ENCODE measurements around the gene BRPF1. TPM values are rescaled to one million over a fixed set of nuclear protein-coding genes. Genes with fewer than 3 reads are reported as not detected.
A peak's percentile ranks its signal among the peaks of the same experiment; 100 is the strongest.

BRPF1 gene
- polyA plus RNA-seq, 4 donors = 17.9 to 23.9 (median 20.9) TPM

DNA sequence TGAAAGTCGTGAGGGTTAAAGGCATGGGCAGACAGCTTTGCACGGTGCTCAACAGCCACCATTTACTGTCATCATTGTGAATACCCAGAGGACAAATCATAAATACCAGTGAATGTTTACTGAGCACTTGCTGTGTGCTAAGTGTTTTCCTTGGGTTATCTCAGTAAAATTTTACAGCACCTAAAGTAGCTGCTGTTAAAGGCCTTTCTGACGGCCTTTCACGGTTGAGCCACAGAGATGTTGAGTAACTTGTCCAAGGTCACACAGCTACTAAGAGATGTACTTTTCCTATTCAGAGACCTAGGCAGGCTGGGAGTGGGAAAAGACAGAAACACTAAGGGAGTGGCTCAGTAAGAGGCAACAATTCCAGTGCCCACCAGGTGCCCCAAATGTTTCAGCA lies 28.3 kb upstream of the BRPF1 start:
- no peak for DNase-seq (ENCODE audit: low read depth in 4 of 4, low spot score in 2 of 4)

DNA sequence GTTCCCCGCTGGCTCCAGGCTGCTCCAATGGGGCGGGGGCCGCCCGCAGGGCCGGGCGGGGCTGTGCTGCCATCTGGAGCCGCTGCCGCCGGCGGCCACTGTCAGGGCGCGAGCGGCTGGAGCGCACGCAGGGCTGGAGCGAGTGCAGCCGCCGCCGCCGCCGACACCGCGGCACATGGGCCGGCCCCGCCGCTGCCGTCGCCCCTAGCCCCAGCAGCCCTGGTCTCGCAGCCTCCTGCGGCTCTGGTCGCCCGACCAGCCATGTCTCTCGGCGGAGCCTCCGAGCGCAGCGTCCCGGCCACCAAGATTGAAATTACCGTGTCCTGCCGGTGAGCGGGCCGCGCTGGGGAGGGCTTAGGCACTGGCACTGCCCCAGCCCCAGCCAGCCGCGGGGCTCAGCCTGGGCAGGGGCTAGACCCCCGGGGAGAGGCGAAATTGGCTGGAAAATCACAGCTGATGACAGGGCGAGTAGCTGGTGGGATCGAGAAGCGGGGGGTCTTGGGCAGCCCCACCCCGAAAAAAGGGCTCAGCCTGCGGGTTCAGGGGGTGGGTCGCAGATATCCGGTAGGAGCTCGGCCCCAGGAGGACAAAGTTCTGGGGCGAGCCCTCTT lies 27.7 kb upstream of the BRPF1 start, which contains the start of gene CPNE9:
TSS of gene CPNE9 (plus strand) at position 98 of the 611 bp plus-strand sequence. CDS start at position 262, 164 bp downstream.
- DNase-seq (ENCODE audit: low read depth in 4 of 4, low spot score in 2 of 4) = no peak

DNA sequence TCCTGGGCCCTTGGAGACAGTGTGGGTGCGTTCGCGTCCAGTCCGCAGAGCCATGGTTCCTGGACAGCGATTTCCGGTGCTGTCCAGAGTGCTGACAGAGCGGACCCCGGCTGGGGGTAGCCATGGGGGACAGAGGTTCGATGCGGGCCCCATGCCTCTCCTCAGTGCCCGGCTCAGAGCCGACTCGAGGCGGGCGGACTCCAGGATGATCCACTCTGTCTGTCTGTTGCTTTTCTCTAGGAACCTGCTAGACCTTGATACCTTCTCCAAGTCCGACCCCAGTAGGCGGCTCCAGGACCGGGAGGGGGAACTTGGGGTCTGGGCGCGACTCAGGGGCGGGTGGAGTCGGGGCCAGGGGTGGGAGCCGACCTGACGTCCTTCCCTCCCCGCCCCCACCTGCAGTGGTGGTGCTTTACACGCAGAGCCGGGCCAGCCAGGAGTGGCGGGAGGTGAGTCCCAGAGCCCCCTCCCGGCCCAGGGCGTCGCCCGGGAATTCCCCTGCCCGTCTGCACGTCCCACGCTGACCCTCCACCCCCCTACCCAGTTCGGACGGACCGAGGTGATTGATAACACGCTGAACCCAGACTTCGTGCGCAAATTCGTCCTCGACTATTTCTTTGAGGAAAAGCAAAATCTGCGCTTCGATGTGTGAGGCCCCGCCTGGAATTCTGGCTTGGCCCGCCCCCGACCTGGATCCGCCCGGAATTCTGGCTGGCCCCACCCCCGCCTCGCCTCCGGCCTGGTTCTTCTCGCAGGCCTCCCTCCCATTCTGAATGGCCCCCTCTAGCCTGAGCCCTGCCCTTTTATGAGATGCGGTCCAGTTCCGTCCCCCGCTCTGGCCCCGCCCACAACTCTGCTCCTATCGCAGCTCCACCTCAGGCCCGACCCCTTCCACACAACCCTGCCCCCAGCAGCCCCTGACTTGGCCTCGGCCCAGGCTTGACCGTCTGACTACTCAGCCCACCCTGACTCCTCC lies 26.9 kb upstream of the BRPF1 start:
- DNase-seq (ENCODE audit: low read depth in 4 of 4, low spot score in 2 of 4) = peak in 1 of 4 donors; percentile 22

DNA sequence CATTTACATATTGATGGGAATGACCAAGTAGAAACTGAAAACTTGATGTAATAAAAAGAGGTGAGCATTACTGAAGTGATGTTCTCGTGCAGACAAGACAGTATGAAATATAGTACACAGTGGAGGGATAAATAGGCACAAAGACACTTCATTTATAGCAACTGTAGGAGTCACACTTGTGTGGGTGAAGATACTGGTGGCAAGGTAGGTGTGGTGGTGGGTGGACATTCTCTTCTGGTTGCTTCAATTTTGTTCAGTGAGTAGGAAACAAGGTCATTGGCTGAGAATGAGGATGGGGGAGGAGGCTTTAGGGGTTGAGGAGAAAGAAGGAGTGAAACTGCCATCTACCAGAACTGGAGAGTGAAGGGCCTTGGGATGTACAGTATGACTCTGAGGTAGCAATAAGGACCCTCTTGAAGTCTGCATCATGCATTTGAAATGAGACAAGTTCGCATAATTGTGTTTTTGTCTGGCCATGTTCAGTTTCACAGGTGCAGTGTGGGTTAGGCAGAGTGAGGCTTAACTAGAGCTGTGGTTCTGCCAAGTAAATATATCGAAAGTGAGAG lies 21.3 kb upstream of the BRPF1 start:
- DNase-seq (ENCODE audit: low read depth in 4 of 4, low spot score in 2 of 4) = no peak

DNA sequence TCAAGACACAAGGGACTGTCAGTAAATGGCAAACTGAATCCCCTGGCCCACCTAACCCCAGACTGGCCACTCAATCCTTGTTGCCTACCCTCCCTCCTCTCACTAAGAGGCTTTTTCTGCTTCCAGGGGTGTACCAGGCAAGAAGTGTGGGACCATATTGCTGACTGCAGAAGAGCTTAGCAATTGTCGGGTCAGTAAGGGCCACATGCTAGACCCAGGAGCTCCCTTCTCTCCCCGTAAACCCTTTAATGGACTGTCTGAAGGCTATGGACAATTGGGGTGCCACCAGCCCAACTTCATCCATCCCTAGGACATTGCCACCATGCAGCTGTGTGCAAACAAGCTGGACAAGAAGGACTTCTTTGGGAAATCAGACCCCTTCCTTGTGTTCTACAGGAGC lies 19.1 kb upstream of the BRPF1 start:
- DNase-seq (ENCODE audit: low read depth in 4 of 4, low spot score in 2 of 4) = no peak

DNA sequence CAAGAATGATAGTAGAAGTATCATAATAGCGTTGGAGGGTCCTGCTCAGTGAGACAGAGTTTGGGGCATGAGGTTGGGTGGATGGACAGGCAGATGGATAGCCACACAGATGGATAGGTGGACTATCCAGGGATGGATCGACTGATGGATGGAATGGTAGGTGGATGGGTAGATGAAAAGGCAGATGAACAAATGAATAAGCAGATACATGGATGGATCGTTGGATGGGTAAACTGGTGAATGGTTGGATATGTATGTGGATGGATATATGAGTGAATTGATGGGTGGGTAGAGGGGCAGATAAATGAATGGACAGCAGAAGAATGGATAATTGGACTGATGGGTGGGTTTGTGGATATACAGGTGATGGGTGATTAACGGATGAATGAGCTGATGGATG lies 18.4 kb upstream of the BRPF1 start:
- no peak for DNase-seq (ENCODE audit: low read depth in 4 of 4, low spot score in 2 of 4)

DNA sequence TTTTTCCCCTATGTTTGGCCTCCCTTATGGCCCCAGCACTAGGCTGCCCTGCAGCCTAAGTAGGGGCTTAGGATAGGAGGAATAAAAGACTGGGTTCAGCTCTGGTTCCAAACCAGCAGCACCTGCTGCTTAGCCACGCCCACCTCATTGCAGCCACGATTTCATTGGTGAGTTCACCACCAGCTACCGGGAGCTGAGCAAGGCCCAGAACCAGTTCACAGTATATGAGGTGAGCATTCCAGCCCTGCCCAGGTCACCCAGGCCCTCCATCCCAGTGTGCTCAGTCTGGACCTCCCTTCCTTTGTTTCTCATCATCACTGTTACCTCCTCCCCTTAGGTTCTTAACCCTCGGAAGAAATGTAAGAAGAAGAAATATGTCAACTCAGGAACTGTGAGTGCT lies 16.4 kb upstream of the BRPF1 start:
- no peak for DNase-seq (ENCODE audit: low read depth in 4 of 4, low spot score in 2 of 4)

DNA sequence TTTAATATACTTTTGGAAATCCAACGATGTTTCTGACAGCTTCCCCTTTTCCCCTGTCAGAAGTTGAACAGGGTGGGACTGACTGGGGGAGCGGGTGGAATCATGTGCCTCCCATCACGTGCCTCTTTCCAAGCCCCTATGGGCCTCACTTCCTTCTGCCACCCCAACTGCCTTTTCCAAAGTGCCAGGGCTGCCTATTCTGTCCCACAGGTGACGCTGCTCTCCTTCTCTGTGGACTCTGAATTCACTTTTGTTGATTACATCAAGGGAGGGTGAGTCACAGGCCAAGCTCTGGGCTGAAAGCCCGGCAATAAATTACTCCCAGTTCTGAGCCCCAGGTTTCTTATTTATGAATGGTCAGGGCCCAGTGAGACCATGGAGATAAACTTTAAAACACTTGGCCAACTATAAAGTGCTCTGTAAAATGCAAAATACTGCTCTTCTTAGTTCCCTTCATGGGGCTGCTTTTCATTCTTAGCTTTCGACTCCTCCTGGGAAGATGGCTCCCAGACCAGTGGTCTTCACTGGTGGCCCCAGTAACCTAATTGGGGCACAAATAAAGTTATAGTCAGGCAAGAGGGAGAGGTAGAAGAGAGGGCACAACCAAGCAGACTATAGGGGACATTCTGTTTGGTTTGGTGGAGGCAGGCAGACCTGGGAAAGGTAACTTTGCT lies 15.6 kb upstream of the BRPF1 start:
- no peak for DNase-seq (ENCODE audit: low read depth in 4 of 4, low spot score in 2 of 4)

DNA sequence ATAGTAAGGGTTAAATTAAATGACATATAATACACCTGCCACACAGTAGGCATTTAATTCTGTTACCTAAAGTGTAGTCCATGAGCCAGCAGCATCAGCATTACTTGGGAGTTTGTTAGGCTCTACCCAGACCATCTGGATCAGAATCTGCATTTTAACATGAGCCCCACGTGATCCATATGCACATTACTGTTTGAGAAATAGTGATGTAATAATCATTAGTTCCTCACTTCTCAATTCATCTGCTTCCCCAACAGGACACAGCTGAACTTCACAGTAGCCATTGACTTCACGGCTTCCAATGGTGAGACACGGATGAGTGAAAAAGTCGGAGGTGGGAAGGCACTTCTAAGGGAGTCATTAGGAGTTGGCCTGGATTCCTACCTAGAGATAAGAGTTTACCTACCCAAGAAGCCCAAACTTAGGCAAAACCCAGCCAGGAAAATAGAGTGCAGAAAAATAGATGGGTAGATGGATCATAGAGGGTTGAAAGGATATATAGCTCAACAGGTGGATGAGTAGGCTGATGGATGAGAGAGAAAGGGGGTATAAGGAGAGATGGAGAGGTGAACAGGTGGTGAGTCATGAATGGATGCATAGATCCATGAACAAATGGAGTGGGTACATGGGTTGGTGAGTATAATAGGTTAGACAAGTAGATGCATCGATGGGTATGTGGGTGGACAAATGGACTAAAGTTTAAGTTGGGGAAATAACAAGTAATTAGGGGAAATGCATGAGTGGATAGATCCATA lies 14.6 kb upstream of the BRPF1 start:
- DNase-seq (ENCODE audit: low read depth in 4 of 4, low spot score in 2 of 4) = no peak

DNA sequence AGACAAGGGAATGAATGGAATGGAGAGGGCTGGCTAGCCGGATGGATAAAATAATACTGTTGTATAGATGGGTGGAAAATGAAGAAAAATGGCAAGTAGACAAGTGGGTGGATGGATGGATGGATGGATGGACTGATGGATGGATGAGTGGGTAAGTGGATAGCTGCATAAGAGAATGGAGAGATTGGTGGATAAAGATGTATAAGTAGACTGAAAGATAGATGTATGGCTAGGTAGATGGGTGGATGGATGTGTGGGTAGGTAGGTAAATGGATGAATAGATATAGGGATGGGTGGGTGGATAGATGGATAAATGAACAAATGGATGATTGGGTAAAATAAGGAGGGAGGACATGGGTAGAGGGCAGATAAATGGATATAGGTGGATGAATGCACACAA lies 14.0 kb upstream of the BRPF1 start:
- DNase-seq (ENCODE audit: low read depth in 4 of 4, low spot score in 2 of 4) = no peak

DNA sequence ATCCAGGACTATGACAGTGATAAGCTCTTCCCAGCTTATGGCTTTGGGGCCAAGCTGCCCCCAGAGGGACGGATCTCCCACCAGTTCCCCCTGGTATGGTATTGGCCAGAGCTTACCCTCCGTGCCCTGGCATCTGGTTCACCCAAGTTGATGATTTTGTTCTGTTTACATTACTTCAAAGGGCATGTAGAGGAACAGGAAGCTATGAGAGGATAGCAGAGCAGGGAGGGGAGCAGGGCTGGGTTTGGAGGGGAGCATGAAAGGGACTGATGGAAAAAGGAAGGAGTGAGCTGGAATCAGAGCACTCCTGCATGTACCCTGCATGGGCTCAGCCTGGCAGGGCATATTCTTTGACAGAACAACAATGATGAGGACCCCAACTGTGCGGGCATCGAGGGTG lies 13.4 kb upstream of the BRPF1 start:
- no peak for DNase-seq (ENCODE audit: low read depth in 4 of 4, low spot score in 2 of 4)

DNA sequence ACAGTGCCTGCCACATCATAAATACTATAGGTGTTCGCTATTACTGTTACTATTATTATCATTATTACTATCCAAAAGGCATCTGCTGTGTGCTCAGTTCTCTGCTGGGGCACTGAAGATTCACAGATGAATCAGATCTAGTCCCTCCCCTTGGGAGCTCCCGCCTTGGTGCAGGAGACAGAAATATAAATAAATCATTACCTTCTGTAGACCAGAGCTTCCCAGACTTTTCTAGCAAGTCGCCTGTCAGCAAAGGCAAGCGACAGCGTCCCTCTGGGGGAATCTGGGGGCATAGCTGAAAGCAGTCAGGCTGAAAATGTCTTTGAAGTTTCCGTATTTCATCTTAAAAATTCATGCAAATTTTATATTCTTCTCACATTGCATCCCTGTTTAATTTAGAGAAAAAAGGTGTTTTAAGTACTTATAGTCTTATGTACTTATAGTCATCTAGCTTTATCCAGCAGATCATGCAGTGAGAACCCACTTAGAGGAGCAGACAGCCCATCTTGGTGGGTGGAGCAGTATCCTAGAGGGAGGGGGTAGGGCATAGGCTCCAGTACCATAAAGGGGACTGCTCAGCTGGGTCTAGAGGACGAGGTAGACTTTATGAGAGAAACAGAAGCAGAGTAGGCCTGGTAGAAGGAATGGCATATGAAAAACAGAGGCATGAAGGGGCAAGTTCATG lies 10.4 kb upstream of the BRPF1 start:
- DNase-seq (ENCODE audit: low read depth in 4 of 4, low spot score in 2 of 4) = no peak

DNA sequence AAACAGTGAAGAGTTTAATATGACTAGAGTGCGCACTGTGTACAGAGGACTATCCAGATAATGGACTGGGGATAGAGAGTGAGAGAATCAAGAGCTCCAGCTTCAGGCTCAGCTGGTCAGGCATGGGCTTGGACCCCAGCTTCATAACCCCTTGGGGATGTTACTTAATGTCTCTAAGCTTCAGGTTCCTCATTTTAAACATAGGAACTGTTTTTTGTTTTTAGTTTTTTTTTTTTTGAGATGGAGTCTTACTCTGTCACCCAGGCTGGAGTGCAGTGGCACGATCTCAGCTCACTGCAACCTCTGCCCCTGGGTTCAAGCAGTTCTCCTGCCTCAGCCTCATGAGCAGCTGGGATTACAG lies 9.9 kb upstream of the BRPF1 start:
- DNase-seq (ENCODE audit: low read depth in 4 of 4, low spot score in 2 of 4) = no peak

DNA sequence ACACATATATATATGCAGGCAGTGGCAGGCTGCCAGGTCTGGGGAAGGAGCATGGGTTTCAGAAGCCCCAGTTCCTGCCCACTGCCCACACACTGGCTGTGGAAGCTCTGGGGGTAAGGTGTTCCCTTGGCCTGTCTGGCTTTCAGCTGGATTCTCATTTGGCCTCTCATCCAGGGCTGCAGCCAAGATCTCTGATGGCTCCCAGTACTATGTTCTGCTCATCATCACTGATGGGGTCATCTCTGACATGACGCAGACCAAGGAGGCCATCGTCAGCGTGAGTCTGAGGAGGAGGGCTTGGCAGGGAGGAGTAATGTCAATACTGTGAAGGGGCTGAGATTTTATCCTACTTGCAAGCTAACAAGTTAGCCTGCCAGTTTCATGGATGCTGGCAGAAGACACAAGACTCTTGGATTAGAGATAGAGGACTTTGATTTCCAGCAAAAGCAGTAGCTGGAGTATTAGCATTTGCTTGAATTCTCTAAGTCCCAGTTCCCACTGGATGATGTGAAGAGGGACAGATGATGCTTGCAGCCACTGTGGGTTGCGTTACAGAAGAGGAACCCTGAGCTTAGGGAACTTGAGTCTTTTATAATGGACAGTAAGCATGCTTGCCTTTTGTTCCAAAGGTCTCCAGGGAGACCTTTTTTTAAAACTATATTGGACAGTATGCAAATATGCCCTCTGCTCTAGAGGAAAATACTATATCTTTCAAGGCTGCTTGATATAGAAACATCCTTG lies 5.6 kb upstream of the BRPF1 start:
- DNase-seq (ENCODE audit: low read depth in 4 of 4, low spot score in 2 of 4) = no peak

DNA sequence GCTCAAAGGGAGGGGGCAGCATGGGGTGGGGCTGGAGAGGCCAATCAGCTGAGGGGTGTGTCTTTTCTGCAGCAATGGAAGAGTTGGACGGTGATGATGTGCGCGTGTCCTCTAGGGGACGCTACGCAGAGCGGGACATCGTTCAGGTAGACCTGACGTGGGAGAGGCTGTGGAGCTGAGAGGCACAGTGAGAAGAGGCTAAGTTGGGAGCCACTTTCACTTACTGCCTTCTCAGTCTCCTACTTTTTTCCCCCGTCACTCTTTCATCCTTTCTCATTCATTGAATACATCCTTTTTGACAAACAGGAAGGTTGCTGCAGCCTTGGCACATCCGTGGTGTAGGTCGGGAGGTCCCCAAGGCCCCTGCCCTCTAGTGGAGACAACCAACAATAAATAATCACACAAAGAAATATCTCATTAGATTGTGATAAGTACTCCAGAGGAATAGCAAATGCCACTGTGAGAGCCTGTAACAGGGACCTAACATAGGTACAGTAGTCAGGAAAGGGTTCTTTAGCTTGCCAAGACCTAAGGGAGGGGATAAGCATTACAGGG lies 4.4 kb upstream of the BRPF1 start:
- DNase-seq (ENCODE audit: low read depth in 4 of 4, low spot score in 2 of 4) = no peak

DNA sequence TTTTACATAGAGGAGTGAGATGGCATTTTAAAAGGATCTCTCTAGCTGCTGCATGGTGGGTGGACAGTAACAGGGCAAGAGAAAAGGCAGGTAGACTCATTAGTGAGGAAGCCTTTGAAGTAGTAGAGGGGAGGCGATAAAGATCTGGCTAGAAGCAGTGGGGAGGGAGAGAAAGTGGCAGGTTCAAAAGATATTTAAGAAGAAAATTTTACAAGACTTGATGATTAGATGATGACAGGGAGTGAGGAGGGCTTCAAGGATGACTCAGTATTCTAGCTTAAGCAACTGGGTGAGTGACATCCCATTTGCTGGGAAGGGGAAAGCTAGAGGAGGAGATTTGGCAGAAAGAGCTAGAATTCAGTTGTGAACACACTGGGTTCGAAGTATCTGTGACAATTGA lies 3.8 kb upstream of the BRPF1 start:
- no peak for DNase-seq (ENCODE audit: low read depth in 4 of 4, low spot score in 2 of 4)

DNA sequence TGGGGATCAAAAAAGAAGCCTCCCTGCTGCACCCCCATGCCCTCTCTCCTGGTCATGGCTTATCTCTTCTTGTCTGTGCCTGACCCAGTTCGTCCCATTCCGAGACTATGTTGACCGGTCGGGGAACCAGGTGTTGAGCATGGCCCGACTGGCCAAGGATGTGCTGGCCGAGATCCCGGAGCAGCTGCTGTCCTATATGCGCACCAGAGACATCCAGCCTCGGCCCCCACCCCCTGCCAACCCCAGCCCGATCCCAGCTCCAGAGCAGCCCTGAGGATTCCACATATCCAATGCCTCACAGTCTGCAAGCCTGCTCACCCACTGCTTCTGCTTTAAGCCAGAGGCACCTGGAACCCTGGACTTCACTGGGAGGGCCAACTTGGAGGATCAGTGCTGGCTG lies 2.1 kb upstream of the BRPF1 start:
- no peak for DNase-seq (ENCODE audit: low read depth in 4 of 4, low spot score in 2 of 4)

DNA sequence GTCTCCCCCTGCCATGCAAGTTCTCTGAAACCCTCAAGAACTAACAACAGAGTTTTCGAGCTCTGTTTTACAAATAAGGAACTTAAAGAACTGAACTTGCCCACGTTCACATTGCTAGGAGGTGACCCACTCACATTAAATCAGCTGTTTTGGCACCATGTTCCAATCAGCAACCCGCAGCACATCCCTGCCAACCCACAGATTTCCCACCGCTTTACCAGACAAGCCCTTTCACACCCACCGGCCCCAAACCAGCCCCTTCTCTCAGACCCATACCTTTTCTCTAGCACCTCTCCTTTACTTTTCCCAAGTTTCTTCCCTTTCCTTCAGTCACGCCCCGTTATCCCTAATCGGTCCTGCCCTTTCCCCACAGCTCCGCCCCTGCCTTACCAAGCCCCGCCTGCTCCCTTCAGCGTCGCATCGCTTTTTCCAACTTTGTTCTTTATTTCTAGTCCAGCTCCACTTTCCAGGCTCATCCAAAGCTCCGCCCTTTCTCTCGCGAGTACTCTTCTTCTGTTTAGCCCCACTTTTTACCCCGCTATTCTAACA lies 804 bp upstream of the BRPF1 start:
- no peak for DNase-seq (ENCODE audit: low read depth in 4 of 4, low spot score in 2 of 4)
